OCI-LY1 (cell line): Measurements from ENCODE around the gene MYG1.

Experiments
- H2AFZ ChIP-seq: fragments of 200-600 bp; sonication (generic), shearing (Covaris generic); 2 replicates; pipeline ENCODE4 v1.6.0; 2014; ENCODE audit warnings: antibody characterized with exemption, mild to moderate bottlenecking, low read length
- H3F3A ChIP-seq: fragments of 200-600 bp; sonication (generic), shearing (Covaris generic); 2 replicates; pipeline ENCODE4 v1.6.0; 2014; ENCODE audit warnings: mild to moderate bottlenecking, antibody characterized with exemption, low read length, moderate library complexity; ENCODE audit not compliant: insufficient read depth
- H3K27ac ChIP-seq: fragments of 200-600 bp; sonication (generic); 2 replicates; pipeline ENCODE4 v1.5.1; 2014; ENCODE audit warnings: low read length, mixed run types, mild to moderate bottlenecking, low read depth; ENCODE audit not compliant: poor library complexity, severe bottlenecking
- H3K27me3 ChIP-seq: fragments of 200-600 bp; sonication (generic); 2 replicates; pipeline ENCODE4 v1.6.0; 2014; ENCODE audit warnings: antibody characterized with exemption, mild to moderate bottlenecking, low read length, moderate library complexity; ENCODE audit not compliant: insufficient read depth
- H3K36me3 ChIP-seq: fragments of 200-600 bp; sonication (generic); 2 replicates; pipeline ENCODE4 v1.6.1; 2014; ENCODE audit warnings: mild to moderate bottlenecking, antibody characterized with exemption, low read length, moderate library complexity, mixed read lengths; ENCODE audit not compliant: insufficient read depth
- H3K4me1 ChIP-seq: fragments of 200-600 bp; sonication (generic); 2 replicates; pipeline ENCODE4 v1.5.1; 2014; ENCODE audit warnings: mild to moderate bottlenecking, low read length, moderate library complexity; ENCODE audit not compliant: insufficient read depth, severe bottlenecking
- H3K4me2 ChIP-seq: fragments of 200-600 bp; sonication (generic), shearing (Covaris generic); 2 replicates; pipeline ENCODE4 v1.6.1; 2014; ENCODE audit warnings: low read length
- H3K4me3 ChIP-seq: fragments of 200-600 bp; sonication (generic); 2 replicates; pipeline ENCODE4 v1.5.1; 2014; ENCODE audit warnings: low read length, low read depth, mild to moderate bottlenecking, mixed read lengths; ENCODE audit not compliant: poor library complexity, severe bottlenecking
- H3K79me2 ChIP-seq: fragments of 200-600 bp; shearing (Covaris generic); 2 replicates; pipeline ENCODE4 v1.6.1; 2016; ENCODE audit warnings: mixed run types, low read length, mixed read lengths; ENCODE audit not compliant: insufficient read depth
- H3K9ac ChIP-seq: fragments of 200-600 bp; sonication (generic), shearing (Covaris generic); 2 replicates; pipeline ENCODE4 v1.6.1; 2014; ENCODE audit warnings: mild to moderate bottlenecking, low read length, mixed read lengths
- H3K9me2 ChIP-seq: fragments of 200-600 bp; sonication (generic), shearing (Covaris generic); 2 replicates; pipeline ENCODE4 v1.6.1; 2014; ENCODE audit warnings: low read depth, mild to moderate bottlenecking, low read length, mixed read lengths
- H3K9me3 ChIP-seq: fragments of 200-600 bp; shearing (Covaris generic); 2 replicates; pipeline ENCODE4 v1.6.1; 2014; ENCODE audit warnings: low read length, mixed read lengths
- H4K20me1 ChIP-seq: fragments of 200-600 bp; sonication (generic), shearing (Covaris generic); 2 replicates; pipeline ENCODE4 v1.6.0; 2016; ENCODE audit warnings: mild to moderate bottlenecking, low read length; ENCODE audit not compliant: insufficient read depth
- CTCF ChIP-seq: fragments of 200-600 bp; sonication (generic), shearing (Covaris generic); IDR thresholded peaks from 2 replicates; pipeline ENCODE4 v1.5.1; 2017; ENCODE audit warnings: mild to moderate bottlenecking, antibody characterized with exemption, low read length, moderate library complexity, mixed read lengths
- EZH2 ChIP-seq: fragments of 200-600 bp; sonication (generic), shearing (Covaris generic); IDR thresholded peaks from 2 replicates; pipeline ENCODE4 v1.8.0; 2017; ENCODE audit warnings: borderline replicate concordance, mixed run types, mild to moderate bottlenecking, antibody characterized with exemption, low read length, moderate library complexity, mixed read lengths

The MYG1 gene

GRCh38 chr12:53290661-53291060 is 8.8 kb upstream of the MYG1 start:
- Histone ChIP-seq H3K36me3 (peaks cover 69% of the 10 kb centered on the region), H2AFZ (no peak overlapping the region), H3K9me2 (no peaks in the 10 kb centered on the region), H3K4me1 (peaks cover 6% of the 10 kb centered on the region), H3F3A (no peaks in the 10 kb centered on the region), H3K4me2 (no peak overlapping the region), H3K4me3 (no peak overlapping the region), H4K20me1 (no peaks in the 10 kb centered on the region), H3K9me3 (no peaks in the 10 kb centered on the region), H3K9ac (no peak overlapping the region), H3K27me3 (no peaks in the 10 kb centered on the region), H3K79me2 (peaks cover 2% of the 10 kb centered on the region), H3K27ac (no peak overlapping the region)
- no peak for TF ChIP-seq CTCF
- no peak for TF ChIP-seq EZH2

GRCh38 chr12:53292426-53292825 is 7.1 kb upstream of the MYG1 start:
- H3K36me3 ChIP-seq, result peaks cover 62% of the 10 kb centered on the region
- peaks cover 11% of the 10 kb centered on the region for H3K79me2 ChIP-seq
- H3K4me1 ChIP-seq, result peaks cover 18% of the 10 kb centered on the region
- H3F3A ChIP-seq, result no peaks in the 10 kb centered on the region
- TF ChIP-seq CTCF, result no peak
- TF ChIP-seq EZH2, result no peak
- no peaks in the 10 kb centered on the region for H3K9me2 ChIP-seq
- no peak overlapping the region for H2AFZ ChIP-seq
- H4K20me1 ChIP-seq, result no peaks in the 10 kb centered on the region
- H3K27ac ChIP-seq, result no peak overlapping the region
- no peak overlapping the region for H3K4me3 ChIP-seq
- no peaks in the 10 kb centered on the region for H3K9me3 ChIP-seq
- H3K4me2 ChIP-seq, result no peak overlapping the region
- no peaks in the 10 kb centered on the region for H3K27me3 ChIP-seq
- H3K9ac ChIP-seq, result no peak overlapping the region

GRCh38 chr12:53295070-53295890 is 4.2 kb upstream of the MYG1 start, which contains the start of gene PFDN5:
TSS of gene PFDN5 (plus strand) at chr12:53295542. CDS start at chr12:53295568, 26 bp downstream.
- H3K4me2 ChIP-seq, result peak within 1 kb of the TSS; percentile 99
- H3K27me3 ChIP-seq, result no peaks in the 10 kb centered on the region
- no peaks in the 10 kb centered on the region for H4K20me1 ChIP-seq
- H3K9me2 ChIP-seq, result no peaks in the 10 kb centered on the region
- H3K4me3 ChIP-seq, result peak within 1 kb of the TSS; percentile 97
- TF ChIP-seq EZH2 (no peak), CTCF (no peak)
- peak within 1 kb of the TSS; percentile 97 for H3K9ac ChIP-seq
- H3K79me2 ChIP-seq, result peaks cover 13% of the 10 kb centered on the region
- peak within 1 kb of the TSS; percentile 21 for H3K27ac ChIP-seq
- no peaks in the 10 kb centered on the region for H3F3A ChIP-seq
- H3K4me1 ChIP-seq, result peaks cover 37% of the 10 kb centered on the region
- H2AFZ ChIP-seq, result no peak within 1 kb of the TSS
- no peaks in the 10 kb centered on the region for H3K9me3 ChIP-seq
- H3K36me3 ChIP-seq, result peaks cover 50% of the 10 kb centered on the region
